Subcutaneous abdominal adipose tissue (tissue), 5 donors: ENCODE results near the gene NCKAP5L.

ENCODE experiments used
- H3K27ac ChIP-seq: one replicate; pipeline ENCODE4 v1.7.0; 2013; ENCODE audit warnings: low read depth, mild to moderate bottlenecking, inconsistent platforms, low read length, moderate library complexity
- H3K27me3 ChIP-seq, 5 donors: one replicate each; pipeline ENCODE4 v1.7.0; 2013; ENCODE audit warnings: low read length in 5 of 5, inconsistent platforms in 1 of 5; ENCODE audit not compliant: control insufficient read depth in 5 of 5, insufficient read depth in 4 of 5
- H3K36me3 ChIP-seq, 5 donors: one replicate each; pipeline ENCODE4 v1.7.0; 2013; ENCODE audit warnings: low read length in 5 of 5; ENCODE audit not compliant: control insufficient read depth in 5 of 5, insufficient read depth in 5 of 5
- H3K4me1 ChIP-seq, 5 donors: one replicate each; pipeline ENCODE4 v1.7.0; 2013; ENCODE audit warnings: low read length in 5 of 5, mild to moderate bottlenecking in 3 of 5, moderate library complexity in 1 of 5; ENCODE audit not compliant: control insufficient read depth in 5 of 5, insufficient read depth in 5 of 5
- H3K4me3 ChIP-seq, 5 donors: one replicate each; pipeline ENCODE4 v1.7.0; 2013; ENCODE audit warnings: low read length in 5 of 5, low read depth in 1 of 5
- H3K9ac ChIP-seq, 5 donors: one replicate each; pipeline ENCODE4 v1.7.0; 2013; ENCODE audit warnings: low read length in 5 of 5, mild to moderate bottlenecking in 4 of 5, moderate library complexity in 3 of 5
- H3K9me3 ChIP-seq, 5 donors: one replicate each; pipeline ENCODE4 v1.7.0; 2013; ENCODE audit warnings: low read length in 5 of 5; ENCODE audit not compliant: control insufficient read depth in 5 of 5
- donor health status: healthy.
- donor health status: healthy.
- donor health status: healthy.
- donor health status: healthy.
- donor health status: healthy.

The NCKAP5L gene

DNA sequence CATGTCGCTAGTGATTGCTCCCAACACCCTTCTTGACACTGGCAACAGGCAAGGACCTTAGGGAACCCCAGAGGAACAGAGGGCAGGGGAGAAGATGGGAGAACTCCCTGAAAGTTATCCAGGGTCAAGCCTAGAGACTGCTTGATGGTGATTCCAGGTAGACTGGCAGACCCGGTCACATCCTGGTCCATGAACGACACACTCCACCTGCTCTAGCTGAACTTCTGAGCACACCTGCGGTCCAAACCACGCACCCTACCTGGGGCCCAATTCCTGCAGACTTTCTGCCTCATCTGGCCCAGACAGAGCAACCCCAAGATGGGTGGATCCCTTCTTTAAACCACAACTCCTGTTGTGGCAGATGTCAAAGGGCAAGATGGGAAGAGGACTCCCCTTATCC lies 34.2 kb downstream of the NCKAP5L start:
- no peaks in the 10 kb centered on the region for H3K9me3 ChIP-seq
- no peaks in the 10 kb centered on the region for H3K27me3 ChIP-seq
- H3K36me3 ChIP-seq: peaks cover 8 to 91% (median 71%) of the 10 kb centered on the region in 5 donors
- no peak overlapping the region for H3K4me3 ChIP-seq
- no peak overlapping the region for H3K9ac ChIP-seq
- H3K27ac ChIP-seq: no peak overlapping the region
- peaks cover 0 to 9% (median 3%) of the 10 kb centered on the region in 5 donors for H3K4me1 ChIP-seq

DNA sequence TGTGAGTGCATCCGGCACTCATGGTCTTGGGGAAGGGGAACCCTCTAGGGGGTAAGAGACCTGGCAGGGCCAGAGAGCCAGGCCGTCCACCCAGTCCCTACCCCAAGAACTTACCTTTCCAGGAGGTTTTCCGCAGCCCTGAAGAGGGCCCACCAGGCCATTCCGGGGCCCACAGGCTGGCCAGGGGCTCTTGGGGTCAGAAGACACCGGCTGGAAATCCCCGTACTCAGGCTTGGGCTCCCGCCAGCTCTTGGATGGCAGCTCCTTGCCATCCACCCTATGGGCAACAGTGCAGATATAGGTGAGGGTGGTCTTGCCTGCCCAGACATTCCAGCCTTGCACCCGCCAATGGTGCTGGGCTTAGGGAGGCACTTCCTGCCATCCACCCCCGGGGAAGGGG lies 34.6 kb downstream of the NCKAP5L start:
- H3K27me3 ChIP-seq: no peaks in the 10 kb centered on the region
- H3K4me1 ChIP-seq: peaks cover 0 to 9% (median 3%) of the 10 kb centered on the region in 5 donors
- H3K4me3 ChIP-seq: no peak overlapping the region
- H3K36me3 ChIP-seq: peaks cover 5 to 87% (median 67%) of the 10 kb centered on the region in 5 donors
- H3K27ac ChIP-seq: no peak overlapping the region
- H3K9me3 ChIP-seq: no peaks in the 10 kb centered on the region
- no peak overlapping the region for H3K9ac ChIP-seq

DNA sequence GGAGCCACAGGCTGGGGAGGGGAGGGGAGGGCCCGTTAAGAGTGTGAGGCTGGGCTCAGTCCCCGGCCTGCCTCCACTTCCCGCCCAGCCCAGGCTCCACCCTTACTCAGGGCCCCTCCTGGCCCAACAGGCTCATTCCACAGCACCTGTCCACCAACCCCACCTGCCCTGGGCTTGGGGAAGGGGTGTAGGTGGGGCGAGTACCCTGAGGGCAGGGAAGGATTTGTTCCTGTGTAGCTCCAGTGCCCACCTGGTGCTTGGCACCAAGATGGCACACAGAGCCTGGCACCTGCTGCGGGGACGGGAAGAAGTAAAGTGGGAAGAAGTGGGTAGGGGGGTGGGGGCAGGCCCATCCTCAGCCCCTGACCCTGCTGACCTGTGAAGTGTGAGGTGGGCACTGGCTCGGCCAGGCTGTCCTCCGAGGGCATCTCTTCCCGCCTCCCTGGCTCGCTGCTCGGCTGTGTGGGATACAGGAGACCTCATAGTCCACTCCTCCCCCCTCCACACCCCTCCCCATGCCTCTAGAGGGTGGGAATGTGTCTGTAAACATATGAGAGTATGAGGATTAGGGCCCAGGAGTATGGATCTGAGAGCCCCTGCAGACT lies 35.1 kb downstream of the NCKAP5L start:
- Histone ChIP-seq H3K27ac (no peak overlapping the region), H3K9me3 (no peaks in the 10 kb centered on the region), H3K4me1 (peaks cover 0 to 7% (median 3%) of the 10 kb centered on the region in 5 donors), H3K36me3 (peaks cover 5 to 82% (median 62%) of the 10 kb centered on the region in 5 donors), H3K9ac (no peak overlapping the region), H3K4me3 (no peak overlapping the region), H3K27me3 (no peaks in the 10 kb centered on the region)

GRCh38 chr12:49792181-49792970 lies 35.8 kb downstream of the NCKAP5L start:
- Histone ChIP-seq H3K4me1 (peaks cover 0 to 3% (median under 1%) of the 10 kb centered on the region in 5 donors), H3K9me3 (peaks cover 0 to 3% (median 0%) of the 10 kb centered on the region in 5 donors), H3K36me3 (peaks cover 5 to 75% (median 55%) of the 10 kb centered on the region in 5 donors), H3K27me3 (no peaks in the 10 kb centered on the region), H3K9ac (no peak overlapping the region), H3K27ac (no peak overlapping the region), H3K4me3 (no peak overlapping the region)

DNA sequence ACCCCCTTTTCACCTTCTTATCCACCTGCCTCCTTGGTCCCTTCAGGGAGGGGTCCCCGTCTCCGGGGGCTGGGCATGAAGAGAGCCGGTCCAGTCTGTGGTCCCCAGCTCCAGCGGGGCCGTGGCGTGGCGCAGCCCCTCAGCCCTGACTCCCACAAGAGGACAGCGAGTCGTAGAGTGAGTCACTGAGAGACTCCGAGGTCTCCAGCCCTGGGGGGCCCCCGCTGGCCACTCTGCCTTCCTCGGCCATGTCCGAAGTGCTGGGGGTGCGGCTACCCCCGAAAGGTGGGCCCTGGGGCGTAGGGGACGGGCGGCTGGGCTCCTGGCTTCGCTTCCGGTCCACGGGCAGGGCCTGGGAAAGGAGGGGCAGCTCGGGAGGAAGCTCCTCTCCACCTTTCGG lies 36.5 kb downstream of the NCKAP5L start:
- no peak overlapping the region for H3K27ac ChIP-seq
- no peaks in the 10 kb centered on the region for H3K27me3 ChIP-seq
- peaks cover 5 to 68% (median 48%) of the 10 kb centered on the region in 5 donors for H3K36me3 ChIP-seq
- peaks cover 0 to 3% (median 0%) of the 10 kb centered on the region in 5 donors for H3K4me1 ChIP-seq
- H3K9ac ChIP-seq: no peak overlapping the region
- no peak overlapping the region for H3K4me3 ChIP-seq
- H3K9me3 ChIP-seq: peaks cover 0 to 3% (median 0%) of the 10 kb centered on the region in 5 donors

DNA sequence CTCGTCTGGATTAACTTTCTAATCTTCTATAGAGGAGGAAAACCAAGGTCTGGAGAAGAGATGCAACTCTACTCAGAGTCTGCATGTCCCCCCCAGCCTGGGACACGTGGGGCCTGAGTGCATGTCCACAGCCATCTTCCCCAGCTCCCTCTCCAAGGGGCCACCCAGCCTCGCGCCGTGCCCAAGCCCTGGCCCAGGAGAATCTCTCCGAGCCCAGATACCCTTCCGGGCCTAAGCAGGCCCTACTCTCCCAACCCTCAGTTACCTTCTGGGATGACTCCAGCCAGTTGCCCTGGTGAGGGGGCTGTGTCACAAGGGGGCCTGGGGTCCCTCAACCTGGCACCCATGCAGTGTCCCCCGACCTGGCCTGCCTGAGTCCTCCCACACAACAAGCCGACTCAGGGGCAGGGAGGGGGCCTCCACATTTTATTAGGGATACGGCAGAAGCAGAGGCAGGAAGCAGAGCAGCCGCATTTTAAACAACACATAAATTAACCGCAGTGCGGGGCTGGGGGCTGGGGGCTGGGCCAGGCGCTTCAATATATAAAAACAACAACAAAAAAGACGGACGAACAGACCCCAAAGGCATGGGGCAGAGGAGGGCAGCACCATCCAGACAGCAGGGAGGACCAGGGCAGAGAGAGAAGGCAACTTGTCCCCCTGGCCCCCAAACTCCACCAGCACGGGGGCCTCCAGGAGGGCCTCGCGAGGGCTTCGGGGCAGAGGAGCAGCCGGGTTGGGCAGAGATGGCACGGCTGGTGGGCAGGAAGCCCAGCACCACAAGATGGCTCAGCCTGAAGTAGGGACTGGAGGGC lies 37.3 kb downstream of the NCKAP5L start:
- H3K4me3 ChIP-seq: no peak overlapping the region
- H3K27ac ChIP-seq: no peak overlapping the region
- peaks cover 5 to 61% (median 40%) of the 10 kb centered on the region in 5 donors for H3K36me3 ChIP-seq
- H3K27me3 ChIP-seq: no peaks in the 10 kb centered on the region
- H3K9ac ChIP-seq: no peak overlapping the region
- H3K9me3 ChIP-seq: peaks cover 0 to 3% (median 0%) of the 10 kb centered on the region in 5 donors
- peaks cover 0 to 3% (median 0%) of the 10 kb centered on the region in 5 donors for H3K4me1 ChIP-seq

DNA sequence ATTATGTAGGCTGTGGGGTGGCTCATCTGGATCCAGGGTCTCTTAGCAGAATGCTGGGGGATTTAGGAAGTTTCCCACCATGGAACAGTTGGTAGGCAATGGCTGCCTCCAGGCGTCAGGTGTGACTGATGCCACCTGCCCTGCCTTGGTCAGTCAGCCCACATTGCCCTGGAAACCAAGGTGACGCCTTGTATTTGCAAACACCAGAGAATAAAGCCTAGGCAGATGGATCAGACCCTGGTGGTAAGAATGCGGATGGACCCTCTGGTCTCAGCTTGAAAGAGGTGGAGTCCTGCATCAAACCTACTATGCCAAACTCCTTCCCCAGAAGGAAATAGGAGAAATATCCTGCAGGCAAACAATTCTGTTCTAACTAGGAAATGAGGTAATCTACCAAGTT lies 38.2 kb downstream of the NCKAP5L start:
- Histone ChIP-seq H3K4me1 (peaks cover 0 to 3% (median 0%) of the 10 kb centered on the region in 5 donors), H3K9ac (no peak overlapping the region), H3K36me3 (peaks cover 5 to 51% (median 33%) of the 10 kb centered on the region in 5 donors), H3K9me3 (peaks cover 0 to 3% (median 0%) of the 10 kb centered on the region in 5 donors), H3K27me3 (no peaks in the 10 kb centered on the region), H3K4me3 (no peak overlapping the region), H3K27ac (no peak overlapping the region)

DNA sequence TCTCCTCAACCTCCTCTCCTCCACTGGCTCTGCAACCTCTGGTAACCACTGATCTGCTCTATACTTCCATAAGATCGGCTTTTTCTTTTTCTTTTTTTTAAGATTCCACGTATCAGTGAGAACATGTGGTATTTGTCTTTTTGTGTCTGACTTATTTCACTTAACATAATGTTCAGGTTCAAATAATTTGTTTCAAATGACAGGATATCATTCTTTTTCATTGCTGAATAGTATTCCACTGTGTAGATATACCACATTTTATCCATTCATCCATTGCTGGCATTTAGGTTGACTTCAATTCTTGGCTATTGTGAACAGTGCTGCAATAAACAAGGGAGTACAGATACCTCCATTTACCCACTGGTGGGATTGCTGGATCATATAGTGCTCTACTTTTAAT lies 40.5 kb downstream of the NCKAP5L start:
- H3K4me1 ChIP-seq: peaks cover 2 to 23% (median 16%) of the 10 kb centered on the region in 5 donors
- H3K9me3 ChIP-seq: peaks cover 0 to 3% (median 0%) of the 10 kb centered on the region in 5 donors

GRCh38 chr12:49784756-49785409 lies 43.3 kb downstream of the NCKAP5L start:
- peak overlapping the region; percentile 31 for H3K27ac ChIP-seq
- no peak overlapping the region for H3K4me3 ChIP-seq
- H3K36me3 ChIP-seq: peaks cover 0 to 5% (median 4%) of the 10 kb centered on the region in 5 donors
- no peak overlapping the region for H3K9ac ChIP-seq
- no peaks in the 10 kb centered on the region for H3K27me3 ChIP-seq
- peaks cover 2 to 20% (median 16%) of the 10 kb centered on the region in 5 donors for H3K4me1 ChIP-seq
- H3K9me3 ChIP-seq: peaks cover 0 to 3% (median 0%) of the 10 kb centered on the region in 5 donors

More for the DNA sequence above, 40.5 kb downstream of the NCKAP5L start:
- Histone ChIP-seq H3K36me3 (peaks cover 5 to 28% (median 25%) of the 10 kb centered on the region in 5 donors), H3K4me3 (no peak overlapping the region), H3K27ac (no peak overlapping the region), H3K9ac (no peak overlapping the region), H3K27me3 (no peaks in the 10 kb centered on the region)
